DMS79 treated with DMSO at 0.1 percent for 48 hours (cell line): ENCODE measurements around the gene FUT6.
"Not testable (repeated sequence)": the region's sequence is repeated elsewhere in the genome, so short reads cannot be mapped to it uniquely, and the experiment has no call there.

Experiments used
- DNase-seq: peaks from one replicate; lab custom pipeline; 2025; lab: John Stamatoyannopoulos, UW

FUT6 gene, protein sequence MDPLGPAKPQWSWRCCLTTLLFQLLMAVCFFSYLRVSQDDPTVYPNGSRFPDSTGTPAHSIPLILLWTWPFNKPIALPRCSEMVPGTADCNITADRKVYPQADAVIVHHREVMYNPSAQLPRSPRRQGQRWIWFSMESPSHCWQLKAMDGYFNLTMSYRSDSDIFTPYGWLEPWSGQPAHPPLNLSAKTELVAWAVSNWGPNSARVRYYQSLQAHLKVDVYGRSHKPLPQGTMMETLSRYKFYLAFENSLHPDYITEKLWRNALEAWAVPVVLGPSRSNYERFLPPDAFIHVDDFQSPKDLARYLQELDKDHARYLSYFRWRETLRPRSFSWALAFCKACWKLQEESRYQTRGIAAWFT

DNA sequence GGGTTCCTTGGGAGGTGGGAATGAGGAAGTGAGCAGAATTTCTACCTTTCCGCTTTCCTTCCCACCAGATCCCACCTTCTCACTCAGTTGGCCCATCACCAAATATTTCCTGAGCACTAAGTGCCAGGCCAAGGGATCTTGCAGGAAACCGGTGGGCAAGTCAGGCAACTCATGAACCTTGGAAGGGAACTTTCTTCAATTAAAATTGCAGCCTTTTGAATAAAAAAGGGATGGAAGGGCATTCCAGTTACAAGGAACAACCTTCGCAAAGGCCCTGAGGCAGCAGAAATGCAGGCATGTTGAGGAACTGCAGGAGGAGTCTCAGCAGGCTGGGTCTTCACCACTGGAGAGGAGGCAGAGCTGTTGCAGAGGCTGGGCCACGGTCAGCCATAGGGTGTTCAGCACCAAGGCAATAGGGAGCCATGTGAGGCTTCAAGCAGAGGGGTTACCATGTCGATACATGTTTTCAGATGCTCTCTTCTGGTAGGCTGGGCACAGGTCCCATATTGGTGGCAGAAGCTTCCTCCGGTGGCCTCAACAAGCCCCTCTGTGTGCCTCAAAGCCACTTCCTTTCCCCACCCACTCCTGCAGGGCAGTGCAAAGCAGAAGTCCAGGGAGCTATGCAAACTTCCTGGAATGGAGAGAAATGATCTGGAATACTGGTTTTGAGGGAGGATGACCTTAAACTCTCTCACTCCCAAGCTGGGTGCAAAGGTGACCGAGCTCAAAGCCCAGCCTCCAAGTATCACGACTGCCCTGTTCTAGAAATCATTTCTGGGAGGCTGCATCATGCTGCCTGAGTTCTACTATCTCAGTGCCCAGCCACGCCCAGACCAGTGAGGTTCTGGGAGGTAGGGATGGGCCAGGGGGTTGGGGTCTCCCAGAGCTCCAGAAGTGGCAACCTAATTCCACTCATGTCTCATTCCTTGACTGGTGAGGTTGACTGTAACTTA lies at the start of gene FUT6:
Gene FUT6 (minus strand): TSS at position 638 of the 953 bp plus-strand sequence. CDS start 7,135 bp downstream, outside the sequence.
- no peak for DNase-seq

DNA sequence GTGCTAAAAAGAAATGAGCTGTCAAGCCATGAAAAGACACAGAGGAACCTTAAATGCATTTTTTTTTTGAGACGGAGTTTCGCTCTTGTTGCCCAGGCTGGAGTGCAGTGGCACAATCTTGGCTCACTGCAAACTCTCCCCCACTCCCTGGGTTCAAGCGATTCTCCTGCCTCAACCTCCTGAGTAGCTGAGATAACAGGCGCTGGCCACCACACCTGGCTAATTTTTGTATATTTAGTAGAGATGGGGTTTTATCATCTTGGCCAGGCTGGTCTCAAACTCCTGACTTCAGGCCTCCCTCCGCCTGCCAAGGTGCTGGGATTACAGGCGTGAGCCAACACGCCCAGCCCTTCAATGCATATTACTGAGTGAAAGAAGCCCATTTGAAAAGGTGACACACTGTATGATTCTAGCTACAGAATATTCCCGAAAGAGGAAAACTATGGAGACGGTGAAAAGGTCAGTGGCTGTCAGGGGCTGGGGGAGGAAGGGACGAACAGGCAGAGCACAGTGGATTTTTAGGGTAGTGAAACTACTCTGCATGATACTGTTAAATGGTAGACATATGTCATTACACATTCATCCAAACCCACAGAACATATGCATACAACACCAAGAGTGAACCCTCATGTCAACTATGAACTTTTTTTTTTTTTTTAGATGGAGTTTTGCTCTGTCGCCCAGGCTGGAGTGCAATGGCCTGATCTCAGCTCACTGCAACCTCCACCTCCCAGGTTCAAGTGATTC lies 44.7 kb upstream of the FUT6 start:
- not testable (repeated sequence) for DNase-seq

DNA sequence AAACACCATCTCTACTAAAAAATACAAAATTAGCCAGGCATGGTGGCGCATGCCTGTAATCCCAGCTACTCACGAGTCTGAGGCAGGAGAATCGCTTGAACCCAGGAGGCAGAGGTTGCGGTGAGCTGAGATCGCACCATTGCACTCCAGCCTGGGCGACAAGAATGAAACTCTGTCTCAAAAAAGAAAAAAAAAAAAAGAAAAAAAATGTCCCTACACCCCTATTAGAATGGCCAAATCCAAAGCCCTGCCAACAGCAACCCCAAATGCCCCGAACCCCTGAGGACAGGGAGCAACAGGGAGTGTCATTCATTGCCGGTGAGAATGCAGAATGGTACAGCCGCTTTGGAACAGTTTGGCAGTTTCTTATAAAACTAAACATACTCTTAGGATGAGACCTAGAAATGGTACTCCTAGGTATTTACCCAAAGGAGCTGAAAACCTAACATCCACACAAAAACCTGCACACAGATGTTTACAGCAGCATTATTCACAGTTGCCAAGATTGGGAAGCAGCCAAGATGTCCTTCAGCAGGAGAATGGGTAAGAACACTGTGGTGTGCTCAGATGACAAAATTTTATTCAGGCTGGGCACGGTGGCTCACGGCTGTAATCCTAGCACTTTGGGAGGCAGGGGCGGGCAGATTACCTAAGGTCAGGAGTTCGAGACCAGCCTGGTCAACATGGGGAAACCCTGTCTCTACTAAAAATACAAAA lies 43.8 kb upstream of the FUT6 start:
- peak; percentile 3 for DNase-seq

DNA sequence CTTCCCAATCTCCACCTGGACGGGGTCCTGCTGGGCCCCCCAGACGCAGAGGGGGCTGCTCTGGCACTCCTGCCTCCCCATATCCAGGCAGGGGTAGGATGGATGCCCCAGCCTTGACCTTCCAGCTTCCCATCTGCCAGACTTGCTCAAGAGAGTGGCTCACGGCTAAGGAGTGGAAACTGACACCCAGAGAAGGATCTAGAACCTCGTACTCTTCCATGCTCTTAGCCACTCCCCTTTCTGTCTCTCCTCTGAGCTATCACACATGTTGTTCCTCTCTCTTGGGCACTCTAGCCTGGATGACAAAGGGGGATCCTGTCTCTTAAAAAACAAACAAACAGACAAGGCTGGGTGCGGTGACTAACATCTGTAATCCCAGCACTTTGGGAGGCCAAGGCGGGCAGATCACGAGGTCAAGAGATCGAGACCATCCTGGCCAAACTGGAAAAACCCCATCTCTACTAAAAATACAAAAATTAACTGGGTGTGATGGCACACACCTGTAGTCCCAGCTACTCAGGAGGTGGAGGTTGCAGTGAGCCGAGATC lies 43.0 kb upstream of the FUT6 start:
- no peak for DNase-seq

DNA sequence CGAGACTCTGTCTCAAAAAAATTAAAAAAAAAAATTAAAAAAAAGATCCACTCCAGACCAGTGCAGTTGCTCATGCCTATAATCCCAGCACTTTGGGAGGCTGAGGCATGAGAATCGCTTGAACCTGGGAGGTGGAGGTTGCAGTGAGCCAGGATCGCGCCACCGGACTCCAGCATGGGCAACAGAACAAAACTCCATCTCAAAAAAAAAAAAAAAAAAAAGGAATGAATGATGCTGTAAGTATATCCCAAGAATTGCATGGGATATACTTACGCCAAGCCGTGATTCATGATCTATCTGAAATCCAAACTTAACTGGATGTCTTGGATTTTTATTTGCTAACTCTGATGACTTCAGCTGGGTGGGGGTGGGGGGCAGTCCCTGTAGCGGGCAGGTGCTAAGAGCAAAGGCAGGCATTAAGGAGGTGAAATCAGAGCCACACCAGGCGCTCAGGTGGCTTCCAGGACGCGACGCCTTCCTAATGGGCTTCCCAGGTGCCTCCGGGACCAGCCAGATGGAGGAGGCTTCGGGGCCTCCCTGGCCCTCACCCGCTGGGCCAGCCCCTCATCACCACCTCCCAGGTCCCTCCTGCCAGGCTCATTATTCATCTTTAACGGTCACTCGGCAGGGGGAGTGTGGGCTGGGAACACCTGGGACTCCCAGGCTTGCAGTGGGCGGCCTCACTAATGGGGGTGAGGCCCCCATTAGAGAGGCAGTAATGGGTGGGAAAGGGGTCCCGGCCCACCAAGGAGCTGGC lies 42.2 kb upstream of the FUT6 start:
- DNase-seq, result peak; percentile 23

DNA sequence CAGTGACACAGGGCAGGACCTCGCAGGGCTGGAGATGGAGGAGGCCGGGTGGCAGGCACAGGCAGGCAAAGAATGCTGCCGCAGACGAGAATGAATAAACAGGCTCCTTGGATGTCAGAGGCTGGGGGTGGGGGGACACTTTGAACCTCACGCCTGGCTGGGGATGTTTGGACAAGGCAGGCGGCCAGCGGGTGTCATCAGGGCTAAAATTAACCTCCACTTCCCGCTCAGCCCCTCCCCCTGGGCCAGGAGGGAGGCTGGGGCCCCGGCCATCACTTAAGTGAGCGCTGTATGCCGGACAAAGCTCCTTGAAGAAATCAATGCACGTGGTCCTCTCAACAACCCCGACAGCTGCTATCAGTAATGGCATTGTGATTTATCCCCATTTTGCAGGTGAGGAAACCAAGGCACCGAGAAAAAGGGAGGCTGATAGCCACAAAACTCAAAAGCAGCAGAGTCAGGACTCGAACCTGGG lies 41.1 kb upstream of the FUT6 start:
- DNase-seq, result no peak

DNA sequence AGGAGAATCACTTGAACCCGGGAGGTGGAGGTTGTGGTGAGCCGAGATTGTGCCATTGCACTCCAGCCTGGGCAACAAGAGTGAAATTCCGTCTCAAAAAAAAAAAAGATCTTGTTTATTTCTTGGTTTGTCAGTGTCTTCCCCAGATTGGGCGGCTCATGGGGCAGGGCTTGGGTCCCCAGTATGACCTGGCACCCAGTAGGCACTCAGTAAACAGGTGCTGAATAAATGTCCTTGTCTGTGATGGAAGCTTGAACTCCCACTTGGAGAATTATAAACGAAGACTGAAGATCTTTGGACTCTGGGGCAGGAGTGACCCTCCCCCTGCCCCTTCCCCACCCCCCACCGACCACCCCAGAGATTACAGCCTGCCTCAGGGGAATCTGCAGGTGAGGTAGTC lies 40.7 kb upstream of the FUT6 start:
- DNase-seq, result no peak

DNA sequence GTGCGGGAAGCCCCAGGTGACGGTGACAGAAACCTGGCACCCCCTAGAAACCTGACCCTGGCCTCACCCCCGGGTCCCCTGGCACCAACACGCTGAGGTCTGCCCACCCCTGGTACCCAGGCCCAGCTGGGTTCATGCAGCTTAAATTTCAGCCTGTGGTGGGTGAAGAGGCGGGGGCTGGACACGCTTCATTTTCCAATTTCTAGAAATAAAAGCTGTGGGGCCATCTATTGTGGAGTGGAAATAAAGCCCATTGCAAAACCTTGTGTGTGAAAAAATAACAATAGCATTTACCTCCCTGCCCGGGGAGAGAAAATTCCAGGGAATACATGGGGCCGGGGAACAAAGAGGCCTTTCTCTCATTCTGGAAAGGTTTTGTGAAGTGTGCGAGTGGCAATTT lies 38.4 kb upstream of the FUT6 start:
- no peak for DNase-seq

DNA sequence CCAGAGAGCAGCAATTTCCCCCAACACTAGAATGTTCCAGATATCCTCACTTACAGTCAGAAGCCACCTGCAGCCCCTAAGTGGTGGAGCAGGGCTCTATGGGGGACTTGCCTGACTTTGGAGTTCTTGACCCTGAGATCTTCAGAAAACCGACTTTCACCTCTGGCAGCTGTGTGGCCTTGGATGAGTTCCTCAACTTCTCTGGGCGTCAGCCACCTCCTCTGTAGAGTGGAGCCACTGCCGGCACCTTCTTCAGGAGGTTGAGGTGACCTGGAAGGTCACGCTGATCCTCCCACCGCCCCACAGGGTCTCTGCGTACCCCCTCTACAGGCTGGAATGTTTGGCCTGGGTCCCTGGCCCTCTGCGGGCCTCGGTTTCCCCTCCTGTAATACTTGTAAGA lies 37.9 kb upstream of the FUT6 start:
- DNase-seq, result no peak

DNA sequence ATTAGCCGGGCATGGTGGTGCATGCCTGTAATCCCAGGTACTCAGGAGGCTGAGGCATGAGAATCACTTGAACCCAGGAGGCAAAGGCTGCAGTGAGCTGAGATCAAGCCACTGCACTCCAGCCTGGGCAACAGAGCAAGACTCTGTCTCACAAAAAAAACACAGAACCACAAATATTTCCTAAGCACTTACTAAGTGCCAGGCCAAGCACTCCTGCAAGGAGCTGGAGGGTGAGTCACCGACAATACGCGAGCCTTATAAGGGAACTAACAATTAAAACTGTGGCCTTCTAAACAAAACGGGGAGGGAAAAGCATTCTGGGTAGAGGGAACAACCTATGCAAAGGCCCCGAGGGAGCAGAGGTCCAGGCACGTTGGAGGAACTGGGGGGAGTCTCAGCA lies 35.0 kb upstream of the FUT6 start:
- DNase-seq, result not testable (repeated sequence)

DNA sequence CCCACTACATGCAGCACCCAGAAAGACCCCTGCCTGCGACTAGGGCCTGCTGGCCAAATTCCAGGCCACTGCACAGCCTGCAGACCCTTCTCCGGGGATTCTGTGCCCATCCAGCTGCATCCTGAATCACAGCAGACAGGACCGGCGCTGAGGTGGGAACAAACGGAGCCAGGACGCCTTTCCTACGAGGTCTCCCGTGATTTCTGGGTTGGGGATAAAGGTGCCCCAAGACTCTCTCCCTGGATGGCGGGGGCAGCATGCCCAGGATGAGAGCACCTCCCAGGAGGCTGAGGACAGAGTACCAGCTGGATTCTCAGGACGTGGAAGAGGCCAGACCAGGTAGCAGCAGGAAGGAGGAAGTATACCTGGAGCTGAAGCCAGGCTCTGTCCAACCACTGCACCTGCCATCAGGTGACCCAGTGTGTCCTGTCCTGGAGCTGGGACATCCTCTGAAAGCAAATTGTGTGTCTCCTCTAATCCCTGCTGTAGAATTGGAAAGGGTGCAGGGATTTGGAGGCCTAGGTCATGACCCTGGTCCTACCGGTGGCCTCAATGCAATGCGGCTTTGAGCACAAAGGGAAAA lies 34.2 kb upstream of the FUT6 start:
- DNase-seq, result no peak

DNA sequence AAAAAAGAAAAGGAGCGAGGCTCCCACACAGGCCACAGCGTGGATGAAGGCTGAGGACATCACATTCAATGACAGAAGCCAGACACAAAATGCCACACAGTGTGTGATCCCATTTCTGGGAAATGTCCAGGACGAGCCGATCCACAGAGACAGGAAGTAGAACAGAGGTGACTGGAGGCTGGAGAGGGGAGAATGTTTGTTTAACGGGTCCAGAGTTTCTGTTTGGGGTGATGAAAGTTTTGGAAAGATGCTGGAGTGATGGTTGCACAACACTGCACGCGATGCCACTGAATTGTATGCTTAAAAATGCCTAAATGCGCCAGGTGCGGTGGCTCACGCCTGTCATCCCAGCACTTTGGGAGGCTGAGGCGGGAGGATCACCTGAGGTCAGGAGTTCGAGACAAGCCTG lies 31.5 kb upstream of the FUT6 start:
- no peak for DNase-seq

DNA sequence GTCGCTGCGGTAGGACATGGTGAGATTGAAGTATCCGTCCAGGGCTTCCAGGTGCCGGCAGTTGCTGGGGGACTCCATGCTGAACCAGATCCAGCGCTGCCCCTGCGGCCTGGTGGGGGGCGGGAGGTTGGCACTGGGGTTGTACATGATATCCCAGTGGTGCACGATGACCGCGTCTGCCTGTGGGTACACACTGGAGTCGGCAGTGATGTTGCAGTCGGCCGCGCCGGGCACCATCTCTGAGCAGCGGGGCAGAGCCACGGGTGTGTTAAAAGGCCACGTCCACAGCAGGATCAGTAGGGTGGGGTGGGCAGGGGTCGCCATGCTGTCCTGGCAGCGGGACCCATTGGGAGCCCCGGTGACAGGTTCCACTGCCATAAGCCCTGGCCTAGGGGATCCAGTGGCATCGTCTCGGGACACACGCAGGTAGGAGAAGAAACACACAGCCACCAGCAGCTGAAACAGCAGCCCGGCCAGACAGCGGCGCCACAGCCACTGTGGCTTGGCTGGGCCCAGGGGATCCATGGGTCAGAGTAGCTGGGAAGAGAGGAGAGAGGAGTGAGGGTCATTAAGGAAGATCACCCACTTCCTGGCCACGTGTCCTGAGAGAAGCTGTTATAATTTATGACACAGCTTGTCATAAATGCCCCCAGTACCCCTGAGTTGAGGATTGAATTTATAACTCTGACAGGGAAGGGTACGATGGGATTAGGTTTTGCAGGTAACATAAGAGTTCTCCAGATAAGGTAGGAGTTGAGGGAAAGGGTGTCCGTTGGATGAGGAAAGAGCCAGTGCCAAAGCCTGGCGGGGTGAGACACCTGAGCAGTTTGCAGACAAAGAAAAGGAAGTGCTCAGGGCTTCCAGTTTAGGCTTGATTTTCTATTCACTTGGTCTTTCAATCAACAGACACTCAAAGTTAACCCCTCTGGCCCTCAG lies 28.0 kb upstream of the FUT6 start:
- DNase-seq, result no peak

DNA sequence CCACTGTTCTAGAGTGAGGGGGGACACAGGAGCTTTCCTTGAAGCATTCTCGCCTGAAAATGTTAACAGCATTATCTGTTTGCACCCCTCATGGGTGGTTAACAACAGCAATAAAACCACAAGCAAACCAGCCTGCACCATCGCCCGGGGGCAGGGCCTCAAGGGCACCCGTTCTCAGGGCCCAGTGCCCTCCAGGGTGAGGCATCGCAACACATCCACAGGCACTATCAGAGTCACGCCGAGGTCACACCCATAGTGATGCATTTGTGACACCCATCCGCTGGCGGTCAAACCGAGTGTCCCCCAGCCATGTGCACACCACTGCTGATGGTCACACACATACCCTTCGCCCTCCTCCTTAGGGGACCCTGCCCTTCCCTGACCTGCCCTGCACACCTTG lies 26.3 kb upstream of the FUT6 start:
- DNase-seq, result no peak

DNA sequence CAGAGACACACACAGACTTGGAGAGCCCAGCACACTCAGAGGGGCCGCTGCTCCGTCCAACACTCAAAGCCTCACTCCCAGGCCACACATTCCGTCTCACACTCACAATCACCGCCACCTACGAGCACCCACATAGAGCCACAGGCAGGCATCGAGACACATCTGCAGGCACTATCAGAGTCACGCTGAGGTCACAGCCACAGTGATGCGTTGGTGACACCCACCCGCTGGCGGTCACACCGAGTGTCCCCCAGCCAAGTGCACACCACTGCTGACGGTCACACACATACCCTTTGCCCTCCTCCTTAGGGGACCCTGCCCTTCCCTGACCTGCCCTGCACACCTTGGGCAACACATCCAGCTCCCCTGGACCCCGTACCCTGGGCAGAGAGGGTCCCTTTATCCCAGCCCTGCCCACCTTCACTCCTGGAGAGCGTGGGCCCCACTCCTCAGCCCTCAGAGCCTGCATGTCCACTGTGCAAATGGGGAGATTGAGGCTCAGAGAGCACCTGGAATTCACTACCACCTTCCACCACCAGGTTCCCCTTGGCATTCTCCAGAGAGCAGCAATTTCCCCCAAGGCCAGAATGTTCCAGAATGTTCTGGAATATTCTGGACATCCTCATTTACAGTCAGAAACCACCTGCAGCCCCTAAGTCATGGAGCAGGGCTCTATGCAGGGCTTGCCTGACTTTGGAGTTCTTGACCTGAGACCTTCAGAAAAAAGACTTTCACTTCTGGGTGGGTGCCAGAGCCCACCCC lies 25.4 kb upstream of the FUT6 start:
- DNase-seq, result no peak

DNA sequence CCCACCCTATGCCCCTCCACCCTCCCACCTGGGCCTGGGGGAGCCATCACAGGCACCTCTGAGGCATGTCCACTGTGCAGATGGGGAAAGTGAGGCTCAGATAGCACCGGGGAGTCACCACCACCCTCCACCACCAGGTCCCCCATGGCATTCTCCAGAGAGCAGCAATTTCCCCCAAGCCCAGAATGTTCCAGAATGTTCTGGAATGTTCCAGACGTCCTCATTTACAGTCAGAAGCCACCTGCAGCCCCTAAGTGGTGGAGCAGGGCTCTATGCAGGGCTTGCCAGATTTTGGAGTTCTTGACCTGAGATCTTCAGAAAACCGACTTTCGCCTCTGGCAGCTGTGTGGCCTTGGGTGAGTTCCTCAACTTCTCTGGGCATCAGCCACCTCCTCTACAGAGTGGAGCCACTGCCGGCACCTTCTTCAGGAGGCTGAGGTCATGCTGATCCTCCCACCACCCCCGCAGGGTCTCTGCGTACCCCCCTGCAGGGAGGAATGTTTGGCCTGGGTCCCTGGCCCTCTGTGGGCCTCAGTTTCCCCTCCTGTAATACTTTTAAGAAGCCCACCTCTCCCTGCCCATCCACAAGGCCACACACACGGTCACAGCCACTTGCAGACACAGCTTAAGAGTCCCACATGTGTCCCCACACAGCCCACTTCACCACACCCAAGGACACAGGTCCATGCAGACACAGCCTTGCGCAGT lies 24.7 kb upstream of the FUT6 start:
- DNase-seq, result no peak

DNA sequence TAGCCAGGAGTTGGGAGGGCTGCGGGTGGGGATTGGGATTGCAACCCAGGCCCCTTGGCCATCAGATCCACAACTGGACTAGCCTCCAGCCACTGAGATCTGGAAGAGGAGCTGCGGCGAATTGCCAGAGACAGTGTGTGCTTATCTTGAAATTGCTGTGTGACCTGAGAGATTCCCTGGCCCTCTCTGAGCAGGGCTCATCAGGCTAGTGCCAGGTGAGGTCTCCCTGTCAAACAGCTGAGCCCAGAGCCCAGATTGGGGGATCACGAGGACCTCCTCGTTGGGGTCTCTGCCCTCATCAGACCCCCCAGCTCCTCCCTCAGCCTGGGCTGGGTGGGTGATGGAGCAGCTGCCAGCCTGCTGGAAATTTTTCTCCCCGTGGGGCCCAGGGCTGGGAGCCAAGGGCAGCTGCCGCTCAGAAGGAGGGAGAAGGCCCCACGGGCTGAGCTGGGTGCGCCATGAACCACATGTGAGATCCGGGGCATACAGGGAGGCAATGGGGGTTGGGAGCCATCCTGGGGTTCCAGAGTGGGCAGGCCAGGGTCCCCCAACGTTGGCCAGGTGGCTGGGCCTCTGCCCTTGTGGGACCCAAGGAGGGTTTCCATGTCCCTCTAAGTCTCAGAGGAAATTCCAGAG lies 23.6 kb upstream of the FUT6 start:
- no peak for DNase-seq
